A673 (cell line): ENCODE results near the gene ZNF552. TPM values are rescaled to one million over a fixed set of nuclear protein-coding genes. Genes with fewer than 3 reads are reported as not detected.

ENCODE experiments used
- BruUV-seq: library from RNA; stranded (reverse); fragments of 400-500 nt; replicated peaks from 2 replicates; lab custom pipeline; 2021; lab: Mats Ljungman, UMichigan
- CTCF ChIA-PET: fragments of 300-600 bp; sonication (Branson Sonifier 250); formaldehyde crosslinking; loops from one replicate; lab custom pipeline; 2022; ENCODE audit warnings: antibody characterized with exemption; lab: Charles Lee
- POLR2A ChIA-PET: fragments of 300-600 bp; sonication (Branson Sonifier 250); formaldehyde crosslinking; loops from one replicate; lab custom pipeline; 2022; ENCODE audit warnings: antibody characterized with exemption; ENCODE audit not compliant: low non-redundant PET; lab: Charles Lee
- DNase-seq: peaks from one replicate; pipeline ENCODE4 v3.0.0-alpha.2; 2015; ENCODE audit warnings: low spot score
- H3K27ac ChIP-seq: fragments of 200-600 bp; sonication (generic); 2 replicates; pipeline ENCODE4 v1.5.1; 2016; ENCODE audit warnings: mixed run types, low read depth, mild to moderate bottlenecking, mixed read lengths, antibody characterized with exemption, low read length; ENCODE audit not compliant: poor library complexity, severe bottlenecking
- H3K27me3 ChIP-seq: fragments of 200-600 bp; sonication (generic); replicated peaks from 2 replicates; pipeline ENCODE4 v1.6.1; 2017; ENCODE audit warnings: mixed run types, low read depth, mild to moderate bottlenecking, mixed read lengths, antibody characterized with exemption, low read length; ENCODE audit not compliant: insufficient read depth, poor library complexity
- H3K36me3 ChIP-seq: fragments of 200-600 bp; sonication (generic); 2 replicates; pipeline ENCODE4 v1.6.1; 2016; ENCODE audit warnings: mixed run types, mild to moderate bottlenecking, mixed read lengths, antibody characterized with exemption, low read length; ENCODE audit not compliant: insufficient read depth, poor library complexity, severe bottlenecking
- H3K4me1 ChIP-seq: fragments of 200-600 bp; sonication (generic); 2 replicates; pipeline ENCODE4 v1.6.1; 2017; ENCODE audit warnings: mixed run types, mild to moderate bottlenecking, mixed read lengths, antibody characterized with exemption, low read length; ENCODE audit not compliant: insufficient read depth, poor library complexity, severe bottlenecking
- H3K4me3 ChIP-seq: fragments of 200-600 bp; sonication (generic); 2 replicates; pipeline ENCODE4 v1.5.1; 2016; ENCODE audit warnings: low read depth, mixed run types, mild to moderate bottlenecking, mixed read lengths, low read length; ENCODE audit not compliant: poor library complexity, severe bottlenecking
- H3K9me3 ChIP-seq: fragments of 200-600 bp; sonication (generic); 2 replicates; pipeline ENCODE4 v1.6.1; 2016; ENCODE audit warnings: mixed run types, low read depth, mild to moderate bottlenecking, mixed read lengths, antibody characterized with exemption, low read length; ENCODE audit not compliant: poor library complexity, severe bottlenecking
- CTCF ChIP-seq: fragments of 300-800, 200-600 bp; sonication (generic); conservative IDR thresholded peaks from 2 replicates; pipeline ENCODE4 v1.5.1; 2017; ENCODE audit warnings: low read depth, mild to moderate bottlenecking, antibody characterized with exemption, low read length, moderate library complexity, mixed read lengths
- EZH2 ChIP-seq: fragments of 200-600 bp; sonication (generic); IDR thresholded peaks from 2 replicates; pipeline ENCODE4 v1.6.1; 2017; ENCODE audit warnings: borderline replicate concordance, low read depth, mild to moderate bottlenecking, mixed read lengths, antibody characterized with exemption, low read length; ENCODE audit not compliant: poor library complexity, severe bottlenecking
- intact Hi-C: fragments of 100-400 bp; cut with micrococcal nuclease; formaldehyde crosslinking; loops from one replicate; pipeline ENCODE4 v1.10.0; 2022; ENCODE audit not compliant: unreplicated experiment
- total RNA-seq: library from RNA; stranded (reverse); gene quantifications from 2 replicates; pipeline ENCODE4 v1.2.3, GENCODE V29; 2021

Gene ZNF552
- total RNA-seq, 1 experiment from 2014 or later = 10.6 TPM

- no peak for DNase-seq
- ChIA-PET CTCF (no interaction called here), POLR2A (no interaction called here)
- Histone ChIP-seq H3K27me3 (no peaks in the 10 kb centered on the region), H3K4me1 (peaks cover 7% of the 10 kb centered on the region), H3K9me3 (no peaks in the 10 kb centered on the region), H3K27ac (no peak overlapping the region), H3K36me3 (peaks cover 14% of the 10 kb centered on the region), H3K4me3 (no peak overlapping the region)
- BruUV-seq = no TSS peak
- intact Hi-C loops = no loop called here
- TF ChIP-seq CTCF = no peak
- no peak for TF ChIP-seq EZH2
Observed at GRCh38 chr19:57807541-57807940, 7.2 kb downstream of the ZNF552 start.

- BruUV-seq = no TSS peak
- H3K4me1 ChIP-seq = peaks cover 7% of the 10 kb centered on the region
- intact Hi-C loops = no loop called here
- H3K4me3 ChIP-seq = peak overlapping the region; percentile 53
- peaks cover 10% of the 10 kb centered on the region for H3K36me3 ChIP-seq
- H3K9me3 ChIP-seq = no peaks in the 10 kb centered on the region
- H3K27ac ChIP-seq = peak overlapping the region; percentile 75
- peak; percentile 40 for DNase-seq
- H3K27me3 ChIP-seq = no peaks in the 10 kb centered on the region
- POLR2A ChIA-PET = no interaction called here
- TF ChIP-seq EZH2 (no peak), CTCF (no peak)
- CTCF ChIA-PET = interaction anchor here (0.6 kb wide), 1 partner anchor 22 kb away, joined by 3 read pairs; no protein-coding TSS in a partner anchor
Observed at GRCh38 chr19:57803594-57804325, 11.0 kb downstream of the ZNF552 start.

- no peak for DNase-seq
- Histone ChIP-seq H3K4me3 (peak overlapping the region; percentile 53), H3K27me3 (no peaks in the 10 kb centered on the region), H3K36me3 (peaks cover 7% of the 10 kb centered on the region), H3K9me3 (no peaks in the 10 kb centered on the region), H3K4me1 (peaks cover 7% of the 10 kb centered on the region), H3K27ac (peak overlapping the region; percentile 75)
- POLR2A ChIA-PET = no interaction called here
- intact Hi-C loops = no loop called here
- CTCF ChIA-PET = interaction anchor here (0.6 kb wide), 1 partner anchor 21 kb away, joined by 3 read pairs; no protein-coding TSS in a partner anchor
- TF ChIP-seq EZH2 (no peak), CTCF (no peak)
- BruUV-seq = TSS peak; percentile 38
Observed at GRCh38 chr19:57803265-57803593, 11.5 kb downstream of the ZNF552 start.
